ENCODE data around the gene LIN37. TPM values are rescaled to one million over a fixed set of nuclear protein-coding genes. Genes with fewer than 3 reads are reported as not detected.

The LIN37 gene
- total and polyA plus RNA-seq, 2 of the 13 experiments (the other 11 are each of a cell fraction or from before 2014, with no cell fraction given), result 6.3 to 8.7 TPM

GRCh38 chr19:35716801-35717664 is 31.3 kb upstream of the LIN37 start (continued):
- TF ChIP-seq ARID5B (CRISPR knock-in tag; IDR thresholded peaks at IDR 0.05) (no peak; the same call in 1 of the 2 replicates), KLF11 (CRISPR knock-in tag; IDR thresholded peaks at IDR 0.05) (no peak), AGO2 (optimal IDR thresholded peaks at IDR 0.05; ENCODE audit: low read depth, low read length) (no peak), GLMP (CRISPR knock-in tag; IDR thresholded peaks at IDR 0.05; ENCODE audit: borderline replicate concordance) (no peak), ZNF547 (CRISPR knock-in tag; IDR thresholded peaks at IDR 0.05) (no peak), ZSCAN31 (CRISPR knock-in tag; IDR thresholded peaks at IDR 0.05; ENCODE audit: low read depth) (peak; percentile 69; the same call in 1 of the 2 replicates), TIGD3 (CRISPR knock-in tag; IDR thresholded peaks at IDR 0.05; ENCODE audit: borderline replicate concordance) (no peak), BCL3 (CRISPR knock-in tag; IDR thresholded peaks at IDR 0.05) (no peak; the same call in 1 of the 2 replicates), TAF1 (CRISPR knock-in tag; IDR thresholded peaks at IDR 0.05) (no peak), ATF3 (CRISPR knock-in tag; IDR thresholded peaks at IDR 0.05) (0 out of 2 replicates have a peak, but pooled peaks have one; percentile 9), IRF1 (CRISPR knock-in tag; IDR thresholded peaks at IDR 0.05; ENCODE audit: low read depth) (no peak), MIER3 (CRISPR knock-in tag; IDR thresholded peaks at IDR 0.05; ENCODE audit: borderline replicate concordance) (no peak; the same call in 1 of the 2 replicates), ATF4 (CRISPR knock-in tag; IDR thresholded peaks at IDR 0.05) (peak in 1 of 2 experiments; percentile 47; a peak in 1 of 4 replicates), PATZ1 (CRISPR knock-in tag; IDR thresholded peaks at IDR 0.05) (peak; percentile 60)
